A673 (cell line): ENCODE data around the gene CEBPA.

ENCODE experiments used
- CTCF ChIP-seq: fragments of 300-800, 200-600 bp; sonication (generic); conservative IDR thresholded peaks from 2 replicates; pipeline ENCODE4 v1.5.1; 2017; ENCODE audit warnings: low read depth, mild to moderate bottlenecking, antibody characterized with exemption, low read length, moderate library complexity, mixed read lengths
- EZH2 ChIP-seq: fragments of 200-600 bp; sonication (generic); IDR thresholded peaks from 2 replicates; pipeline ENCODE4 v1.6.1; 2017; ENCODE audit warnings: borderline replicate concordance, low read depth, mild to moderate bottlenecking, mixed read lengths, antibody characterized with exemption, low read length; ENCODE audit not compliant: poor library complexity, severe bottlenecking

DNA sequence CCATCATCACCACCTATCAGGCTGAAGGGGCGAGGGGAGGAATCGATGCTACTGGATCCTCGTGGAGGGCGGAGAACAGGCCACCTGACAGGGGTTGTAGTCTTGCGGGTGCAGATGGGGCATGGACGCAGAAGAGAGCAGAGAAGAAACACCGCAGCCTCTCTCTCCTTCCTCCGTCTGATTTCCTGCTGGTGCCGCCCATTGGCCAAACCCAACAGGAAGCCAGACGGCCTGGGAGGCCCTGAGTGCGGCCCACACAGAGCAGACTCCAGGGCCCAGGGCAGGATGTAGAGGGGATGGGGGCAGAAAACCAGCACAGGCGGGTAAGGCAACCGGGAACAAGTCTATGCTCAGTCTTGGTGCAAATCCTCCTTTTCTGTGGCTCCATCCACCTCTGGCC, 15.4 kb downstream of the CEBPA start:
- TF ChIP-seq CTCF, result no peak
- no peak for TF ChIP-seq EZH2
